GM23338 (cell line): Measurements from ENCODE around the gene HOXC12. TPM values are rescaled to one million over a fixed set of nuclear protein-coding genes. Genes with fewer than 3 reads are reported as not detected.

Source experiments
- ATAC-seq: fragments of 200-7000 bp; cut with Tn5 transposase; 3 replicates; pipeline ENCODE4 v1.9.1; 2020
- DNase-seq: peaks from one replicate; pipeline ENCODE4 v3.0.0-alpha.2; 2015; ENCODE audit warnings: low spot score
- H2AFZ ChIP-seq: fragments of 200-600 bp; sonication (generic); 2 replicates; pipeline ENCODE4 v1.8.0; 2016; ENCODE audit warnings: antibody characterized with exemption, mild to moderate bottlenecking, moderate library complexity
- H3F3A ChIP-seq: fragments of 200-600 bp; sonication (generic); replicated peaks from 2 replicates; pipeline ENCODE4 v1.8.0; 2017; ENCODE audit warnings: antibody characterized with exemption, mixed run types, low read depth
- H3K27ac ChIP-seq: fragments of 200-600 bp; sonication (generic); 2 replicates; pipeline ENCODE4 v1.6.1; 2016; ENCODE audit warnings: low read depth
- H3K27me3 ChIP-seq: fragments of 200-600 bp; sonication (generic); 2 replicates; pipeline ENCODE4 v1.8.0; 2016; ENCODE audit warnings: mild to moderate bottlenecking, mixed run types, moderate library complexity; ENCODE audit not compliant: insufficient read depth
- H3K36me3 ChIP-seq: fragments of 200-600 bp; sonication (generic); 2 replicates; pipeline ENCODE4 v1.8.0; 2016; ENCODE audit warnings: mild to moderate bottlenecking; ENCODE audit not compliant: insufficient read depth
- H3K4me1 ChIP-seq: fragments of 200-600 bp; sonication (generic); 2 replicates; pipeline ENCODE4 v1.8.0; 2016; ENCODE audit warnings: mild to moderate bottlenecking, moderate library complexity; ENCODE audit not compliant: insufficient read depth
- H3K4me2 ChIP-seq: fragments of 200-600 bp; sonication (generic); 2 replicates; pipeline ENCODE4 v1.7.1; 2017; ENCODE audit warnings: mixed run types
- H3K4me3 ChIP-seq: fragments of 200-600 bp; sonication (generic); 2 replicates; pipeline ENCODE4 v1.6.1; 2016; ENCODE audit warnings: mixed run types
- H3K79me2 ChIP-seq: fragments of 200-600 bp; sonication (generic); replicated peaks from 2 replicates; pipeline ENCODE4 v1.8.0; 2017; ENCODE audit warnings: mild to moderate bottlenecking; ENCODE audit not compliant: insufficient read depth
- H3K9me2 ChIP-seq: fragments of 200-600 bp; sonication (generic); 2 replicates; pipeline ENCODE4 v1.8.0; 2017; ENCODE audit not compliant: insufficient read depth
- H4K20me1 ChIP-seq: fragments of 200-600 bp; sonication (generic); replicated peaks from 2 replicates; pipeline ENCODE4 v1.8.0; 2017; ENCODE audit warnings: mild to moderate bottlenecking; ENCODE audit not compliant: insufficient read depth
- H3K27ac Mint-ChIP-seq: 2 replicates; pipeline ENCODE4 v1.8.0; 2020; ENCODE audit warnings: inconsistent platforms, mild to moderate bottlenecking, moderate library complexity, mixed read lengths
- H3K27me3 Mint-ChIP-seq: 3 replicates; pipeline ENCODE4 v1.8.0; 2022; ENCODE audit warnings: low read depth, mild to moderate bottlenecking, moderate library complexity, mixed read lengths, inconsistent platforms; ENCODE audit not compliant: insufficient read depth, poor library complexity
- H3K36me3 Mint-ChIP-seq: 3 replicates; pipeline ENCODE4 v1.8.0; 2021; ENCODE audit warnings: low read depth, mild to moderate bottlenecking, inconsistent platforms, moderate library complexity, mixed read lengths
- H3K4me1 Mint-ChIP-seq: 3 replicates; pipeline ENCODE4 v1.8.0; 2020; ENCODE audit warnings: mild to moderate bottlenecking, inconsistent platforms, mixed read lengths
- H3K4me3 Mint-ChIP-seq: 3 replicates; pipeline ENCODE4 v1.8.0; 2021; ENCODE audit warnings: moderate library complexity, mild to moderate bottlenecking, inconsistent platforms, mixed read lengths
- H3K9me3 Mint-ChIP-seq: 3 replicates; pipeline ENCODE4 v1.8.0; 2020; ENCODE audit warnings: moderate library complexity, mild to moderate bottlenecking, inconsistent platforms, mixed read lengths
- CREB1 ChIP-seq: fragments of 250-450 bp; sonication (Bioruptor Pico); IDR thresholded peaks from 2 replicates; pipeline ENCODE4 v1.5.0; 2020; ENCODE audit warnings: low read depth, mild to moderate bottlenecking, moderate library complexity
- EZH2 ChIP-seq: fragments of 200-600 bp; sonication (generic); IDR thresholded peaks from one replicate; pipeline ENCODE4 v1.8.0; 2017; ENCODE audit warnings: antibody characterized with exemption, mild to moderate bottlenecking, low read depth; ENCODE audit not compliant: unreplicated experiment
- NANOG ChIP-seq: IDR thresholded peaks from 2 replicates; pipeline ENCODE4 v1.6.1; 2016; ENCODE audit warnings: antibody characterized with exemption, borderline replicate concordance
- POLR2AphosphoS5 ChIP-seq: IDR thresholded peaks from 2 replicates; pipeline ENCODE4 v1.6.1; 2016; ENCODE audit warnings: antibody characterized with exemption, low read depth
- STAT1 ChIP-seq: IDR thresholded peaks from one replicate; pipeline ENCODE4 v1.6.1; 2016; ENCODE audit warnings: antibody characterized with exemption; ENCODE audit not compliant: unreplicated experiment
- ZNF462 ChIP-seq: fragments of 250-450 bp; sonication (Bioruptor Pico); IDR thresholded peaks from 2 replicates; pipeline ENCODE4 v1.5.0; 2020; ENCODE audit warnings: mild to moderate bottlenecking, moderate library complexity
- polyA plus RNA-seq: library from polyadenylated mRNA; unstranded; fragments of >200 nt; fragmentation: Nextera tagmentation; extraction: Ambion mirVana; gene quantifications from 2 replicates; pipeline ENCODE4 v1.2.1, GENCODE V29; 2016
- total RNA-seq: library from RNA; depleted of rRNA; stranded (reverse); fragments of >200 nt; shearing (Covaris generic); gene quantifications from 2 replicates; pipeline ENCODE4 v1.2.3, GENCODE V29; 2014
- TF ChIP-seq, protein P1 (sequence below), 2 experiments: fragments of 200-600 bp in 1 of 2; sonication (generic) in 1 of 2; conservative IDR thresholded peaks; 2 replicates each; pipeline versions ENCODE4 v1.5.1 to v1.6.1; 2016 to 2017; ENCODE audit warnings: antibody characterized with exemption in 2 of 2, low read depth in 2 of 2, mild to moderate bottlenecking in 2 of 2, moderate library complexity in 1 of 2
- TF ChIP-seq, protein P2 (sequence below): IDR thresholded peaks from 2 replicates; pipeline ENCODE4 v1.6.1; 2016; ENCODE audit warnings: antibody characterized with exemption

Gene HOXC12
- total and polyA plus RNA-seq, 2 experiments from 2014 or later: not detected

DNA sequence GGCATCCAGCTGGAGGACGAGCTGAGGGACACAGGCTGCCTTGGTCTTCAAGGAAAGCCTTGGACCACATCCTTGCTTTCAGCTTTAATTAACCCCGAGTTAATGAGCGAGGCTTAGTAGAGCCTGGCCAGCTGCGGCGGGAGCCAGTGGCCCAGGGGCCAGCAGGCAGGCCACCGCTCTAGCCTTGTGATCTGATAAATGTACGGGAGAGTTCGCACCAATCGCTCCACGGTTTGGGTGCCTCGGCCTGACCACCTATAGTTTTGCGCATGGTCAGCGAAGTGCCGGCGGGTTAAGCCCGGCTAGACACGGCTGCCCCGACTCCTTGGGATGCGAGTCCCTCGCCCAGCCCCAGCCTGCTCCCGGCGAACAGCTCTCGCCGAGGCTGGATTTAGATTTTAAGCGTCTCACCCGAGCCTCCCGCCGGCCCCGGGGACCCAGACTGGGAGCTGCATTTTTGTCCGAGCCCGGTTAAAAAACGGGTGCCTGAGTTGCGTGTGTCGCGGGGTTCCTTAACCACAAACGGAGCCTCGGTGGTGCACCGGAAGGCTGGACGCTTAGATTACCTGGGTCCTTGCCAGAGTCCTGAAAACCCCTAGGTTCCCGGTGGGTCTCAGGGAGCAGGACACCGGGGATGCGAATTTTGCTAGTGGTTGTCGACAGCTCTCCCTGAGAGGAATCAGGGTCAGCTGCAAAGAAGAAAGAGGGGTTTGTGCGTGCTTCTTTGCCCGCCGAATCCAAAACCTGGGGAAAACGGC, 2.9 kb upstream of the HOXC12 start:
- peaks cover 27% of the 10 kb centered on the region for H3K4me1 ChIP-seq
- TF ChIP-seq STAT1 (no peak), EZH2 (peak; percentile 83), POLR2AphosphoS5 (no peak), CREB1 (CRISPR knock-in tag) (no peak)
- TF ChIP-seq, protein P1, sequence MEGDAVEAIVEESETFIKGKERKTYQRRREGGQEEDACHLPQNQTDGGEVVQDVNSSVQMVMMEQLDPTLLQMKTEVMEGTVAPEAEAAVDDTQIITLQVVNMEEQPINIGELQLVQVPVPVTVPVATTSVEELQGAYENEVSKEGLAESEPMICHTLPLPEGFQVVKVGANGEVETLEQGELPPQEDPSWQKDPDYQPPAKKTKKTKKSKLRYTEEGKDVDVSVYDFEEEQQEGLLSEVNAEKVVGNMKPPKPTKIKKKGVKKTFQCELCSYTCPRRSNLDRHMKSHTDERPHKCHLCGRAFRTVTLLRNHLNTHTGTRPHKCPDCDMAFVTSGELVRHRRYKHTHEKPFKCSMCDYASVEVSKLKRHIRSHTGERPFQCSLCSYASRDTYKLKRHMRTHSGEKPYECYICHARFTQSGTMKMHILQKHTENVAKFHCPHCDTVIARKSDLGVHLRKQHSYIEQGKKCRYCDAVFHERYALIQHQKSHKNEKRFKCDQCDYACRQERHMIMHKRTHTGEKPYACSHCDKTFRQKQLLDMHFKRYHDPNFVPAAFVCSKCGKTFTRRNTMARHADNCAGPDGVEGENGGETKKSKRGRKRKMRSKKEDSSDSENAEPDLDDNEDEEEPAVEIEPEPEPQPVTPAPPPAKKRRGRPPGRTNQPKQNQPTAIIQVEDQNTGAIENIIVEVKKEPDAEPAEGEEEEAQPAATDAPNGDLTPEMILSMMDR (conservative IDR thresholded peaks at IDR 0.05; ENCODE audit: low read depth in 2 of 2): no peak
- TF ChIP-seq, protein P2, sequence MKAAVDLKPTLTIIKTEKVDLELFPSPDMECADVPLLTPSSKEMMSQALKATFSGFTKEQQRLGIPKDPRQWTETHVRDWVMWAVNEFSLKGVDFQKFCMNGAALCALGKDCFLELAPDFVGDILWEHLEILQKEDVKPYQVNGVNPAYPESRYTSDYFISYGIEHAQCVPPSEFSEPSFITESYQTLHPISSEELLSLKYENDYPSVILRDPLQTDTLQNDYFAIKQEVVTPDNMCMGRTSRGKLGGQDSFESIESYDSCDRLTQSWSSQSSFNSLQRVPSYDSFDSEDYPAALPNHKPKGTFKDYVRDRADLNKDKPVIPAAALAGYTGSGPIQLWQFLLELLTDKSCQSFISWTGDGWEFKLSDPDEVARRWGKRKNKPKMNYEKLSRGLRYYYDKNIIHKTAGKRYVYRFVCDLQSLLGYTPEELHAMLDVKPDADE: no peak
- H3K4me1 Mint-ChIP-seq: peaks cover 28% of the 10 kb centered on the region
- H3K79me2 ChIP-seq: no peaks in the 10 kb centered on the region
- H3K36me3 ChIP-seq: no peaks in the 10 kb centered on the region
- H3K9me2 ChIP-seq: no peaks in the 10 kb centered on the region
- ATAC-seq: peak; percentile 3; the same call in 2 of the 3 replicates
- H3K4me2 ChIP-seq: peak overlapping the region; percentile 6; the same call in 1 of the 2 replicates
- H3K27ac ChIP-seq: no peak overlapping the region
- H3K36me3 Mint-ChIP-seq: peaks cover 3% of the 10 kb centered on the region; the same call in 1 of the 3 replicates
- H4K20me1 ChIP-seq: peaks cover 69% of the 10 kb centered on the region
- no peak overlapping the region for H3K4me3 Mint-ChIP-seq
- no peak overlapping the region for H2AFZ ChIP-seq
- no peak overlapping the region for H3K27ac Mint-ChIP-seq
- peaks cover 6% of the 10 kb centered on the region; the same call in 2 of the 3 replicates for H3K9me3 Mint-ChIP-seq
- DNase-seq: peak; percentile 70
- peaks cover 98% of the 10 kb centered on the region for H3K27me3 Mint-ChIP-seq
- H3K4me3 ChIP-seq: no peak overlapping the region
- H3F3A ChIP-seq: peaks cover 52% of the 10 kb centered on the region
- peaks cover 100% of the 10 kb centered on the region for H3K27me3 ChIP-seq

DNA sequence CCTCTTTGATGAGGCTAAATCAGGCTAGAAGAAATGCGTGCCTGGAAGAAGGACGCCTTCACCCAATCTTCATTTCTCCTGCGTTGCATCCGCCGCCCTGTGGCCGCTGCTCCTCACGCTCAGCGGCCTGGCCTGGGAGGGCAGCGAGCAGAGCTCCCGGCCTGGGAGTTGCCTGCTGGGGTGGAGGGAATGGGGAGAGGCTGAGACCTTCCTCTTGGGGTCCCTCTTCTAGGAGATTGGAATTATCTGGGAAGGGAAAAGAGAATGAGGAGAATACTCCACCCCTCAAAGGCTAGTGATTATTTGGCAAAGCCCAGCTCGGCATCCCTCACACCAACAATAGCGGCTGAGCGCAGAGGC, 2.4 kb upstream of the HOXC12 start:
- ATAC-seq (peak; percentile 11), DNase-seq (peak; percentile 54)
- H3K4me3 ChIP-seq: peak overlapping the region; percentile 22; the same call in 1 of the 2 replicates
- Mint-ChIP-seq H3K4me3 (no peak overlapping the region), H3K9me3 (peaks cover 6% of the 10 kb centered on the region; the same call in 2 of the 3 replicates), H3K4me1 (peaks cover 30% of the 10 kb centered on the region), H3K36me3 (peaks cover 3% of the 10 kb centered on the region; the same call in 1 of the 3 replicates), H3K27ac (no peak overlapping the region), H3K27me3 (peaks cover 98% of the 10 kb centered on the region)
- no peak overlapping the region for H2AFZ ChIP-seq
- no peak overlapping the region; the same call in 1 of the 2 replicates for H3K4me2 ChIP-seq
- peaks cover 64% of the 10 kb centered on the region for H4K20me1 ChIP-seq
- H3K4me1 ChIP-seq: peaks cover 27% of the 10 kb centered on the region
- H3F3A ChIP-seq: peaks cover 52% of the 10 kb centered on the region
- H3K27me3 ChIP-seq: peaks cover 100% of the 10 kb centered on the region
- H3K36me3 ChIP-seq: no peaks in the 10 kb centered on the region
- H3K79me2 ChIP-seq: no peaks in the 10 kb centered on the region
- no peaks in the 10 kb centered on the region for H3K9me2 ChIP-seq
- no peak overlapping the region for H3K27ac ChIP-seq
- TF ChIP-seq NANOG (no peak), ZNF462 (CRISPR knock-in tag) (no peak), POLR2AphosphoS5 (no peak)
- TF ChIP-seq, protein P2: no peak
